Mesenteric fat pad (tissue), 1 donor: Measurements from ENCODE around the gene NANOS3. TPM values are rescaled to one million over a fixed set of nuclear protein-coding genes. Genes with fewer than 3 reads are reported as not detected.

ENCODE experiments used
- DNase-seq: peaks from one replicate; pipeline ENCODE4 v3.0.0-alpha.2; 2020; ENCODE audit warnings: low spot score
- total RNA-seq: library from RNA; stranded (reverse); fragmentation: NEBNext Ultra II Directional; extraction: Animal tissue kit (Norgen Biotek cat#: 25700); gene quantifications from one replicate; pipeline ENCODE4 v1.2.1, GENCODE V29; 2021
- donor health status: DM: yes; HTN: yes; CAD: no.

Gene NANOS3
- total RNA-seq, 1 donor from 2014 or later: not detected

GRCh38 chr19:13882836-13883235 lies 5.9 kb downstream of the NANOS3 start:
- no peak for DNase-seq

GRCh38 chr19:13883516-13884064 lies 6.7 kb downstream of the NANOS3 start:
- no peak for DNase-seq

- DNase-seq: no peak
These were observed 8.0 kb downstream of the NANOS3 start for GRCh38 chr19:13884726-13885591.

GRCh38 chr19:13885826-13886365 lies 9.0 kb downstream of the NANOS3 start:
- no peak for DNase-seq

GRCh38 chr19:13887018-13887436 lies 10.1 kb downstream of the NANOS3 start:
- DNase-seq: no peak

GRCh38 chr19:13887517-13887916 lies 10.6 kb downstream of the NANOS3 start:
- DNase-seq: no peak

- no peak for DNase-seq
These were observed 11.3 kb downstream of the NANOS3 start for GRCh38 chr19:13888281-13888680.

GRCh38 chr19:13890136-13890535 lies 13.2 kb downstream of the NANOS3 start:
- DNase-seq: no peak

GRCh38 chr19:13892870-13893269 lies 15.9 kb downstream of the NANOS3 start:
- DNase-seq: no peak

GRCh38 chr19:13894552-13894951 lies 17.6 kb downstream of the NANOS3 start:
- no peak for DNase-seq

- DNase-seq: no peak
These were observed 19.3 kb downstream of the NANOS3 start for GRCh38 chr19:13896227-13896626.

- DNase-seq: no peak
These were observed 22.5 kb downstream of the NANOS3 start for GRCh38 chr19:13899393-13899792.

- DNase-seq: no peak
These were observed 23.1 kb downstream of the NANOS3 start for GRCh38 chr19:13899912-13900584.

- DNase-seq: no peak
These were observed 26.1 kb downstream of the NANOS3 start for GRCh38 chr19:13902993-13903555.

- DNase-seq: peak; percentile 99
These were observed 28.9 kb downstream of the NANOS3 start, which contains the start of the genes BRME1 and CC2D1A for GRCh38 chr19:13905634-13906520. TSS of gene BRME1 (minus strand) at chr19:13906117. CDS start at chr19:13904892, 1,225 bp downstream. TSS of gene CC2D1A (plus strand) at chr19:13906201. CDS start at chr19:13906442, 241 bp downstream.

- DNase-seq: no peak
These were observed 29.6 kb downstream of the NANOS3 start for GRCh38 chr19:13906521-13906904.

GRCh38 chr19:13906910-13907309 lies 30.0 kb downstream of the NANOS3 start:
- no peak for DNase-seq

- DNase-seq: no peak
These were observed 31.7 kb downstream of the NANOS3 start for GRCh38 chr19:13908674-13909073.

- no peak for DNase-seq
These were observed 32.5 kb downstream of the NANOS3 start for GRCh38 chr19:13909430-13909829.

GRCh38 chr19:13913352-13913751 lies 36.4 kb downstream of the NANOS3 start:
- no peak for DNase-seq
